CD4-positive, alpha-beta T cell treated with Interleukin-12 subunit alpha and Interleukin-12 subunit beta, for 1 hour (primary cell): ENCODE measurements around the gene WNT5A.

Experiments used
- DNase-seq: peaks from one replicate; pipeline ENCODE4 v3.0.0-alpha.2; 2020

The WNT5A gene

DNA sequence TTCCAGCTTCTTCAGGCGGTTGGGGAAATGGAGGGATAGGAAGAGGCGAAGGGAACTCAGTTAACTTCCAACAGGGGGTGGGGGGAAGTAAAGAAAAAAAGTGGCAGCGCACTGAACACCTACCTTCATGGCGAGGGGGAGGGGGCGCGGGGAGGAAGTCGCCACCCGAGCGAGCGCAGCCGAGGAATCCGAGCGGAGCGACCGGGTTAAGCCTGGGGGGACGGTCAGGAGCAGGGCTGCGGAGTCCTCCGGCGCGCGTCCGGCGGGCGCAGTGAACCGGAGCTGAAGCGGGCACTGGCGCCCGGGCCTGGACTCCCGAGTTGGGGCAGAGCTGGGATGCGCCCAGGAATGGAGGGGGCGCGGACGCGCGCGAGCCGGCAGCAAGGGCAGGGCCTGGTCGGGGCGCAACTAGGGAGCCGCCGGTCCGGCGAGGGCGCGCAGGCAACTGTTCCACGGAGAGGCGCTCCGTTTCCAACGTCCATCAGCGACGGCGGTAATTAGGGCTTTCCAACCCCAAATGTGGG, at the start of gene WNT5A:
TSS of gene WNT5A (minus strand) at position 450 of the 524 bp plus-strand sequence. CDS start at position 129, 321 bp downstream.
- DNase-seq, result no peak

DNA sequence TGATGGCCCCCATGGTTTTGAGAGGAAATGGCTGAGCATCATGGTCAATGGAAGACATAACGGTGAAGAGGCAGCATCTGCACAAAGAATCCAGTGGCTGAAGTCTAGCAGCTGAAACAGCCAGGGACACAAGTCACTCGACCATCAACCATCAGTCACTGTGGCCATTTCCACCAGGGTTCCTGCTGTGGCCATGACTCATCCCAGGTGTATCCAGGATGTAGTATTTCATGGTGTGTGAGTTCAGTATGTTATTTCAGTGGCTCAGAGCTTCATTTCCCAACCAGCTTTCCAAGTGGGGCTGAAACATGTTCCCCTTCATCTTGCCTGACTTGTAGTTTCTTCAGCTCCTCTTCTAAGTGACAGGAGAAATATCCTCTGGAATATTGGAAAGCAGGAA, 47.8 kb upstream of the WNT5A start:
- DNase-seq, result no peak

DNA sequence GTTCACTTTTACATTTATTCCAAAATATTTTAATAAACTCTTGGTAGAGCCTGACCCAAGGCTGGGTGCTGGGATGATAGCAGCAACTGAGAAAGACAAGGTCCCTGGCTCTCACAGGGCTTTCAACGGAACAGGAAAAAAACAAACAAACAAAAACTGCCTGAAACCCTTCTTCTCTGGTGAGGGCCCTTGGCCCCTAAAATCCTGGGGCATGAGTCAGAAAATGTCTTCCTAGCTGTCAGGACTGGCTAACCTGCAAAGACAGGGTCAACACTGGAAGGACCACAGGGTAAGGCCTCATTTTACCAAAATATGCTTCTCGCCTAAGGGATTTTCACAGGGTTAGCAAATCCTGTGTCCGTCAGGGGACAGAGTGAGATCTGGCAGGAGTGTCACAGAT, 45.7 kb upstream of the WNT5A start:
- DNase-seq, result no peak

DNA sequence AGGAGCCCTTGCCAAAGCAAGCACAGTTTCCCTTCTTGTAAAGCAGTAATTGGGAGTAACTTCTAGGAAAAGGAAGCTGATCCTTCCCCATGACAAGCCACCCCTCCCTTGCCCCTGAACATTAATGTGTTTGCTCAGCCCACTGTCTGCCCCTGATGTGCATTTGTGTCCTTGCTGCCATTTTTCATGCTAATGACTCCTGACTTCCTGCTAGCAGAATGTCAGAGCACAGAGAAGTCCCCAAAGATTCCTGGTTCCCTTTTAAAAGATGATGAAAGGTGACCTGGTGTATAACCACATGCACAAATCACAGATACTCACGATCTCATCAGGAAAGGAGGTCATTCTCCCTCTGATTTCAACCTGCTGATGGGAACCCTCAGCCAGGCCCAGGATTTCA, 44.2 kb upstream of the WNT5A start:
- no peak for DNase-seq

DNA sequence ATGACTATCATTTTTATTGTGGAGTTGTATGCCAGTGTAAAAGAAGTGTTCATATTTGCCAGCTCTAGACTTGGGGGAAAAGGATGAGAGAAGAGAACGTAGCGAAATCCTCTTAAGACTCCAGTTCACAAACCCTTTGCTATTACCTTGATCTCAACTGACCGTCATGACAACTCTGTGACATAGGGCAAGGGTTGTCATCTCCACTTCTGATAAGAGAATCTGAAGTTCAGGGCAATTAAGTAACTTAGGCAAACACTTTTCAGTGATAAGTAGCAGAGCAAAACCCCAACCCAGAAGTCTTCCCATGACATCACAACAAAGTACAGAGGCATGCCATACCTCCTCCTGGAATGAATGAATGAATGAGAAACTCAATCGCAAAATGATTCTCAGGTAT, 40.3 kb upstream of the WNT5A start:
- DNase-seq, result no peak

DNA sequence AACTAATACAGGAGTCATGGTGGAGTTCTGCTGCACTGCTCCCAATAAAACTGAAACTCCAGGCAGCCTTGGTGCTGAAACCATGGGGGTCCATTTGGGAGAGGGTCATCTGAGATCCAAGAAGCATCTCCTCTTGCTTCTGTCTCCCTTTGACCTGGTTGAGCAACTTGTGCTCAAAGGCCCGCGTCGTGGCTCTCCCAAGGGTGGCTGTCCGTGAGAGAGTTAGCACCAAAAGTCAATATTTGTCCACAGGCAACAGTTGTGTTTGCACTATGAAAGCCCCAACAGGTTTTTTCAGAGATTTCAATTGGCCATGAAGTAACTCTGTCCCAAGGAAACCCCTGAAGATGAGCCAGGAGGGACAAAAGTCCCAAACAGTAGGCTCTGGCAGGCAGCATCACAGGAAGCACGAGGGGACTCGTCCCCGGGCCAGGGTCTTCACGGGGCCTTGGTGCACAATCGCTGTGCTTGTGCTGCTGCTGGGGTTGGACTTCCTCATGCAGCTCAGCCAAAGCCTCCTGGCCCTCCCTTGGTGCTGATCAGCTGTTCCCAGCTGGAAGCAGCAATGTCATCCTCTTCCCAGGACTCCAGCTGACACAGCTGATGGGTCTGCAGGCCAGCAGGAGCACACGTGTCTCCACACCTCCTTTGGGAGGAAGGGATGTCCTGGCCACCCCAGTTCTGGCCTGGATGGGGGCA, 39.4 kb upstream of the WNT5A start:
- DNase-seq, result no peak

DNA sequence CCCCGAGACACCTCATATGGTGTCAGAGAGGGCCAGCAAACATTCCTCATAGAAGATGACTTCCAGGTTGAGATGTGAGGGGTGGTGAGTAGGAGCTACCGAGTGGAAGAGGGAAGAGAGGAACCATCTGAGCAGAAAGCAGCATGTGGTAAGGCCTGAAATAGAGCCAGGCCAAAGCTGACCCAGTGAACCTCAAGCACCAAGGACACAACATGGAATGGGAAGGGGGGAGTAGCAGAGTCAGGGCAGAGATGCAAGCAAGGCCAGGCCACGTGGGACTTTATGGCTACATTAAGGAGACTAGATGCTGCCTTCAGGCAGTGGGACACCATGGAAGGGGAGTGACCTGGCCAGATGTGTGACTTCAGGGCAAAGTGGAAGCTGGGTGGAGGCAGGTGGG, 38.3 kb upstream of the WNT5A start:
- DNase-seq, result no peak

DNA sequence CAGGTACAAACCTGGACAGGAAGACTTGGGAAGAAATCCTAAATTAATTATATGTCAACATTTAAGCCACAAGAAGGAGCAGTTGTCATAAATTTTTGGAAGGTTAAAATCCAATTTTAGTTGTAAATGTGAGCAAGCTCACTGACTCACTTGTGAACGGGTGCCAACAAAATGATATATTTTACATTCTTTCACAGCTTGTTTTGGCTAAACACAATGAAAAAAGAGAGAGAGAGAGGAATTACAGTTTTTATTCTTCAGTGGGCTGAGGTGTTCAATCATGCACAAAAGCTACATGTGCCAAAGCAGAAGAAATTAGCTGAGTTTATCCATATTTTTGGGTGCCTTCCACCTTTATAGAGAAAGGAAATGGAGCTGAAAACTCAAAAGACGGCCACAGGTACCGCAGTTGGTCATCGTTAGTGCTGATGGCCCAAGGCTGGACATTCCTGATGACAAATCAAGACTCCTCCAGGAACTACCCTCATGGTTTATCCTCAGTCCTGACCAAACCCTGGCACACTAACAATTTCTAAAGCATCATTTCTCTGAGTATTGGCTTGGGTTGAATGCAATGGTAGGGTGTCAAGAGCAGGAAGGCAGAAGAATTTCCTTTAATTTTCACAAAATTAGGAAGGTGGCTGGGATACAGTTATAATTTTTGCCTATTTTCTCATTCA, 37.6 kb upstream of the WNT5A start:
- DNase-seq, result no peak

DNA sequence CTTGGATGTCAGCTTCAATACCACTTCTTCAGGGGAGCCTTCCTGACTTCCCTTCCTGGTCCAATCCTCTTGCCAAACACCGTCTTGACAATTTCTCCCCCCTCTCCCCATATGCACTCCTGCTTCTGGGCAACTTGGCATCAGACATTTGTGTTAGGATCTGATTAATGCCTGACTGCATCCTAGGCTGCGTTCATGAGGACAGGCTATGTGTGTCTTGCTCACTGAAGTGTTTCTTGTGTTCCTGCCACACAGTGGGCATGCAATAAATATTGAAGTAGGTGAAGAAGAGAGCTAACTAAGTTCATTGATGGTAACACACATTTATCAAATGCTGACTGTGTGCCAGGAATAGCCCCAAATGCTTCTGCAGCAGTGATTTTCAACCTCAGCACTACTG, 36.4 kb upstream of the WNT5A start:
- no peak for DNase-seq

DNA sequence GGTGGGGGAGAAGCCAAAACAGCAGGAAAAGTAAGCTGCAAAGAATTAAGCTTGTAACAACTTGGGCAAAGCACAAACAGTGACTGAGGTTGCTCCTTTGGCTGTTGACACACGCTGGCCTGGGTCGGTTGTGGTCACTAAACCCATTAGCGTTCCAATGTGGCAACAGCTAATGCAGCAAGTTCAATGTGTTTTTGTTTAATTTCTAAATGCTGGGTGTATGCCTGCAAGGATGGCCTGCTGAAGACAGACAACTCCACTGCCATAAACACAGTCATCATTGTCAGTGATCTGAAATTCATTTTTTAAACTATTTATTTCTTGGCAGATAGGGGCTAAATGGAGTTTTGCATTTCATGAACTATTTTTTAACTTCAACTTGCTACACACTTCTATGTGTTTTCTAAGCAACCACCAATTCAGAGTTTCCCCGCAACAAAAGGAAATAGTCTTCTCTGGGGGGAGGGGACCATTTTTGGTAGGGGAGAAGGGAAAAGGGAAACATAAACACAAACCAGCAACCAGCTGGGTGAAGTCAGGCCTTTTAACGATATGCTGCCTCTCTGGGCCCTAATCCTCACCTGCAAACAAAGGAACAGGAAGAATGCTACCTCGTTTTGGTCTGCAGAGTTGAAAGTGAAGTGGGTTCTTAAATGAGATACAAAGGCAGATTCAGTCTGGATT, 34.8 kb upstream of the WNT5A start:
- no peak for DNase-seq

DNA sequence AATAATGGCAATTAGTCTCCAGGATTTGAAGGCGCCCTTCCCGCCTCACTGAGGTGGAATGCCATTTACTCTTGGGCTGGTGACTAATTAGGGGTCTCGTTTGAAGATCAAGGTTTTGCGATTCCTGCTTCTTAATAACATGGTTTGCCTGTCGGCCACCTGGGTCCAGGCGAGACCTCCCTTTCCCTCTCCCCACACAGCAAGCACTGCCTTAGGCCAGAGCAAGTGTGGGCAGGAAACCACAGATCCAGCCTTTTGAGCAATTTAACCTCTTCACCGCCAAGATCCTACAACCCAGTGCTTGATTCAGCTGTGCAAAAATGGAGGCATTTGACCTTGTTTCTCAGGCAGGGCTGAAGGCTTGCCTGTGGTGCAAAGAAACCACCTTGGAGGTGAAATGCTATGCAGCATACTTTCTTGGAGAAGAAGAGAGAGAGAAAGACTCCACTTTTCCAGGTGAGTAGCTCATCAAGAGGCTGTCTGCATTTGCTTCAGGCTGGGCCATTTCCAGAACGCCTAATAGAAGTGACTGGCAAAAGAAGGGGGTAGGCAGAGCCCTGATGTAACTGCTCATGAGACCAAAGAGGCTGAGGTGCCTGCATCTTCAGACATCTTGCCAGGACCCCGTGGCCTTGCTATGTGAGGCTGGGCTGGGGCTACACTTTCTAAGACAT, 34.1 kb upstream of the WNT5A start:
- DNase-seq, result no peak

DNA sequence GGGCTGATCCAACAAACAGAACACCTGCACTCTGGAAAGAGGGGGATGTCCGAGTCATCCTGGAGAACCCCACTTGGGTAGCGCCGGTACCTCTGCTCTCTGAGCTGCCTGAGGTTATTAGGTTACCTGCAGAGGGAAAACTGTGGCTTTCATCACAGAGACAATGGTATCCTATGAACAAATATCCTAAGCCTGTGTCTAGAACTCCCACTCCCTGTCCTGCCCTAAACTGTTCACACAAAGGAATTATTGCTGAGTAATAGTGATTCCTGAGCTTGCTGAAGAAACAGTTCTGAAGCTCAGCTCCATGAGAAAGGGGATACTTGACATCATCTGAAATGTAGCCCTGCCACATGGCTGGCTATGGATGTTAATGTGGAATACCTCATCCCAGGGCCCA, 31.9 kb upstream of the WNT5A start:
- no peak for DNase-seq

DNA sequence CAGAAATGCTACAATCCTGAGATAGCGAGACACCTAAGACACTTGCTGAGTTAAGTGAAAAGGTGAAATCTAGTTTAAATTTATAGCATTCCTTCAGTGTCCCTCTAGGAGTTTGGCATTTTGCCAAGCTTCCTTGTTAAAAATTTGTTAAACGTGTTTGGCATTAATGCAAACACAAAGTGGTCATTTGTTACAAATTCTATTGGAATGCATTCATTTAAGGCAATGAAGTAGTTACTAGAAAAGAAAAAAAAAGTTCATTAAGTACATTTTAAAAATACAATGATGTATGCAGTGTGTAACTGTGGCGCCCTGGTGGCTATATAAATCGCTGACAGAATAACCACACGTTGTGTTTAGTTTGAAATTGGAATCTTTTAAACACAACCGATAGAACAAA, 31.3 kb upstream of the WNT5A start:
- DNase-seq, result no peak

DNA sequence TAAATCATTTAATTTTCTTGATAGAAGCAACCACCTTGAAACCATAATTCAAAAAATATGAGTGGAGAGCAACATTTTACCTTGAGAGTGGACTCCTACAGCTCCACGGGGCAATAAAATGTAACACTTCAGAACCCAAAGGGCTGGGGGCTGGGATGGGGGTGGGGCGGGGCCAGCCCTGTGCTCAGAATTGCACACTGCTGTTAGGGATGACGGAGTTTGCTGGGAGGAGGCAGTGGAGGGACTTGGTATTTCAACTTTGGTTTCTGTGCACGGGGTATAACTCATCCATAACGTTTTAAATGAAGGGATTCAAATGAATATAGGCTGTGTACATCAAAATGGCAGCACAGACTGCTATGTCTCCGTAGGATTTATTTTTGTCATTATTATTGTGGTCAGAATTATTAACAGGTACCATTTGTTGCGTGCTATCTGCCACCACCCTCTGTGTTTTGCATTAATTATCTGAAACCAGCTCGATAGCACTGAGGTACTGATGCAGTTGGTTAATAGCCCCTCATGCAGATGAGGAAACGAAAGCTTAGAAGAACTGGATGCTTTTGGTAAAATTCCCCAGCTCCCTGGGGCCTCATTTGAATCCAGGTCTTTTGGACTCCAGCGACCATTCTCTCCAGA, 29.4 kb upstream of the WNT5A start:
- DNase-seq, result no peak

DNA sequence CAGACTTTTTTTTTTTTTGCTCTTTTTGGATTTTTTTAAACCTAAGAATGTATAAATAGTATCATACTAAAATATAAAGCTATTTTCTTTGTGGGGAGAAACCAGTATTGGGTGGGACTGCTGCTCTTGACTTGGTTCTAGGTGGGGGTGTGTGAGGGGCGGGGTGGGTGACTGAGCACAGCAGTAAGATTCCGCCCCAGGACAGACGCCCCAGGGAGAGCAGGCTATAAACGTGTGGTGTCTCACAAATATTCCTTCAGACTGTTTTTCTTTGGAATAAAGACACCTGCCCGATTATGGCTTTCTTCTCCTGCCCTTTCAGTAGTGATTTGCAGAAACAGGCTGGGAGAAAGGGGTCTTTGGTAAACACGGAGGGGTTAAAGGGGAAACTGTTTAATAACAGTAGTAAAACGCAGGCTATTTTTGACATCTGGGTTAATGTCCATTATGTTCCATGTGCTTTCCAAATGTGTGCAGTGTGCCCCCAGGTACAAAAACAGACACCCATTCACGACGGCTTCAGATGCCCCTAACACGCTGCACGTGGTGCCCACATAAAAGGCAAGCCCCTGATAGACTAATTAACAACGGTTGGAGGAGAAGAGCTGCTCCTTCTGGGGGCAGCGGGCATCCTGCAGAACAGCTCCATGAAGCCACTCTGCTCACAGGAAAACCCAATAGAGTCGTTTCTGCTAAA, 28.6 kb upstream of the WNT5A start:
- DNase-seq, result no peak

DNA sequence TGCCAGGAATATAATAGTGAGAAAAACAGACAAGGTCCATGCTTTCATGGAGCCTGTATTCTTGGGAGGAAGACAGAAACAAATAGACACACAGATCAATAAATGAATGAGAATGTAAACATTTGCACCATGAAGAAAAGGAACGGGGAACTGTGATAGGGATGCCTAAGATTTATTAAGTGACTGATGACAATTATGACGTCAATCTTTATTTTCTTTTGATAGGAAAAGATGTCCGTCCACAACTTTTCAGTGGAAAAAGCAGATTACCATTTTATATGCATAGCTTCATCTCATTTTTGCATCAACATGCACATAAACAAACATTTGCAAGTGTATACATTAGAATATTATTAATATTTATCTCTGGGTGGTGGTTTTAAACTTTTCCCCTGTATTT, 27.9 kb upstream of the WNT5A start:
- DNase-seq, result no peak

DNA sequence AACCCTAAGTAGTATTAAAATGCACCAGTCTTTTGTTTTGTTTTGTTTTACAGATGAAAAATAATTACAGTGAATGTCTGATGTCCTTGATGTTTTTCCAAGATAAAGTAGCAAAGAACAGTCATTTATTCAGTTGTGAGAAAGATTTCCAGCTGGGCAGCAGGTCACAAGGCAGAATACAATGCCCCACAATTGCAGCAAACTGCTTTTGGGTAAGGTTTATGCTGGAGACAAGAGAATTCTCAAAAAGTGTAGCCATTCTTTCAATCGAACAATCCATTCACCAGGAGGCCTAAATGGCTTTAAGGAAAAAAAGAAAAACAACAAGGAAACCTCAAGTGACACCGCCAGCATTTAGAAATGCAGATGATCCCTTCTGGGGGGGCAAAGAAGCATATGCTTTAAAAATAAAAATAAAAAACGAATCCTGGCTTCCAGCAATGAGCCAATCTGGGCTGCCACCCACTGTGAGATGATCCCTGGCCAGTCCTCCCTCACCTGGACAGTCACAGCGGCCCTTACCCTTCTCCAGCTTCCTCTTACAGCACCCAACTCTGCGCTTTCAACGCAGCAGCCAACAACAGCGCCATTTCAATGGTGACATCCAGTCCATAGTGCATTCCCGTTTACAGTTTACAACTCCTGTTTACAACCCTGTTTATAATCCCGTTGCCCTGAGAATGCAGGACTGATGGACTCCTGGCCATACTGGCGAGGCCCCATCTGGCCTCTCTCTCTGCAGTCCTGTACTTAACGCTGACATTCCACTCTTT, 25.7 kb upstream of the WNT5A start:
- DNase-seq, result no peak

DNA sequence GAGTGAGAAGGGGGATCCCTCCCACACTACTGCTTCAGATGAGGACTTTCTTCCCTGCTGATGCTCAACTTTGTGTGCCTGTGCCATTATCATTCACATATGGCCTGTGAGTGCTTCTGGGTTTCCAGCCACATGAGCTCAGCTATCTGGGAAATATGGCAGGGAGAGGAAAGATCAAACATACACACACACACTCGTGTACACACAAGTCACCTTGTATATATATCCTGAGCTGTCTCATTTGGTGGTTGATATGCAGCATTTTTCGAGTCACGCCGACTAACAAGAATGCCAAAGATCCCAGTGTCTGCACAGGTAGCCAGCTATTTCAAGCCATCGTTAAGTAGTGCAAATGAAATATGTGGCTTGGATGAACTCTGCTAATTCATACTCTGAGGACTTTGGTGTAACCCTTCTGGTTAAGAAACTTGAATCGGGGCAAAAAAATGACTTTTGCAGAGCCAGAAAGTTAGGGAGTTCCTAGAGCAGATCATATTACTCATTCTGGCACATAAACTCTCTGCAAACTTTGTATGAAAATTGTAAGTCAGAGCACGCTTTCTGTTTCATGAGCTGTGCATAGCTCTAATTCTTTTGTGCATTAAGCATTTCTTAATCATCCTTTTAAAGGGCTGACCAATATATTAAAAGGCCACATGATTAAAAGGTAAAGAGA, 24.9 kb upstream of the WNT5A start:
- no peak for DNase-seq

DNA sequence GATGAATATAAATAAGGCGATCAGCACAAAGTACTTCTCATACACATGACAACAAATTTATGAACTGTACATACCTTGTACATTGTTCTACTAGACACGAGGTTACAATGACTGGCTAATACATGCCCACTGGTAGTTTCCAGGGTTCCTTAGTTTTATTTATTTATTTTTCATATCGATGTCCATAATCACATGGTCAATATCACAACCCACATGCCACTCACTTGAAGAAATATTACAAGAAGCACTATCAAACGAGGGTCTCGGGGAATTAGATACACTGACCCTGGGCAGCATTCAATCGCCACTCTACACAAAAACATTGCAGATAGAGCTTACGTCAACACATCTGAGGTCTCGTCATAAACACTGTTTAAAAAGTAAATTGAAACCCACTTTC, 21.2 kb upstream of the WNT5A start:
- DNase-seq, result no peak

DNA sequence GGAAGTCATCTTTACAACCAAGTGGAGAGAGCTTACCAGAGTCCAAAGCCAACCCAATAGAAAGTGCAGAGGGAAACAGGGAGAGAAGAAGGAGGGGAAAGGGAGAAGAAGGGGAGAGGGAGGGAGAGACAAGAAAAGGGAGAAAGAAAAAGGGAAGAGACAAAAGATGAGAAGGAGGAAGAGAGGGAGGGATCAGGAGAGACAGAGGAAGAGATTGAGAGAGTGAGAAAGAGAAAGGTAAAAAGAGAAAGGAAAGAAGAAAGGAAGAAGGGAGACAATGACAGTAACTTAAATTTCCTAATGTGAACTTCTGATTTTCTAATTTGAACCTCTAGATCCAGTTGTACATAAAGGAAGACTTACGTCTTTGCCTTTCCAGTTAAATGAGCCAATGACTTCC, 20.7 kb upstream of the WNT5A start:
- no peak for DNase-seq

DNA sequence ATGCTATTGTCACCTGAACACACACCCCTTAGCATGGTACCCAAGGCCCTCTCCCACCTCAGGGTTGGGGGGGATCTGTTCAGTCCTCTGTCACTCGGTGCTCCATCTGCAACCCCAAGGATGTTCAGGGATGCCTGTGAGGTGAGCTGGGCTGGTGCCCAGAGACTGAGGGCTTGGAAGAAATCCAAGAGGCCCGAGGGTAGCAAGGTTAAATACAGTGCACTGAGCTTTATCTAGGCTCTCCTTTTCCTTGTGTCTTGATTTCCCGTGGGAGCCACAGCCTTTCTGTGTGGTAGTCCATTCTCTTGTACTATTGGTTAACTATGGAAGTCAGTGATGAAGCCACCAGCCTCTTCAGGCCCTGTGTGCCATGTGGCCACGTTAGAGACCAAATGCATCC, 18.7 kb upstream of the WNT5A start:
- no peak for DNase-seq
